Type B pancreatic cell (in vitro differentiated cells): ENCODE data around the gene ADGRB3. TPM values are rescaled to one million over a fixed set of nuclear protein-coding genes. Genes with fewer than 3 reads are reported as not detected.
"Not testable (repeated sequence)": the region's sequence is repeated elsewhere in the genome, so short reads cannot be mapped to it uniquely, and the experiment has no call there.

Experiments
- DNase-seq: peaks from one replicate; pipeline ENCODE4 v3.0.0; 2021; ENCODE audit warnings: mixed read lengths; ENCODE audit not compliant: unreplicated experiment; ENCODE audit errors: extremely low spot score
- H3K27ac Mint-ChIP-seq: 2 replicates; pipeline ENCODE4 v1.8.0; 2021; ENCODE audit warnings: mild to moderate bottlenecking, mixed read lengths
- H3K27me3 Mint-ChIP-seq: 2 replicates; pipeline ENCODE4 v1.8.0; 2021; ENCODE audit warnings: mixed read lengths
- H3K36me3 Mint-ChIP-seq: 2 replicates; pipeline ENCODE4 v1.8.0; 2021; ENCODE audit warnings: mixed read lengths
- H3K4me1 Mint-ChIP-seq: one replicate; pipeline ENCODE4 v1.8.0; 2021; ENCODE audit warnings: mixed read lengths; ENCODE audit not compliant: unreplicated experiment
- H3K4me3 Mint-ChIP-seq: 2 replicates; pipeline ENCODE4 v1.8.0; 2021; ENCODE audit warnings: mild to moderate bottlenecking, mixed read lengths
- H3K9me3 Mint-ChIP-seq: 2 replicates; pipeline ENCODE4 v1.8.0; 2021; ENCODE audit warnings: mixed read lengths
- CTCF ChIP-seq: fragments of 200-600 bp; sonication (generic); conservative IDR thresholded peaks from 2 replicates; pipeline ENCODE4 v1.5.0; 2021; ENCODE audit warnings: antibody characterized with exemption, mild to moderate bottlenecking
- total RNA-seq: library from RNA; stranded (reverse); gene quantifications from 2 replicates; pipeline ENCODE4 v1.2.1, GENCODE V29; 2021; ENCODE audit warnings: low replicate concordance

Gene ADGRB3
- total RNA-seq, 1 donor from 2014 or later, result 2.0 TPM

- Mint-ChIP-seq H3K27me3 (no peaks in the 10 kb centered on the region), H3K9me3 (no peaks in the 10 kb centered on the region), H3K27ac (no peak overlapping the region), H3K4me1 (no peaks in the 10 kb centered on the region), H3K4me3 (no peak overlapping the region), H3K36me3 (no peaks in the 10 kb centered on the region)
- peak; percentile 65 for TF ChIP-seq CTCF
- no peak for DNase-seq
Measured at GRCh38 chr6:68976260-68976659, 341.2 kb downstream of the ADGRB3 start.

GRCh38 chr6:68978411-68978810 lies 343.3 kb downstream of the ADGRB3 start:
- H3K4me3 Mint-ChIP-seq, result no peak overlapping the region
- H3K27ac Mint-ChIP-seq, result no peak overlapping the region
- no peak for TF ChIP-seq CTCF
- H3K36me3 Mint-ChIP-seq, result no peaks in the 10 kb centered on the region
- no peaks in the 10 kb centered on the region for H3K27me3 Mint-ChIP-seq
- no peak for DNase-seq
- no peaks in the 10 kb centered on the region for H3K4me1 Mint-ChIP-seq
- H3K9me3 Mint-ChIP-seq, result no peaks in the 10 kb centered on the region

- H3K27me3 Mint-ChIP-seq, H3K9me3 Mint-ChIP-seq, H3K27ac Mint-ChIP-seq, H3K4me1 Mint-ChIP-seq, H3K36me3 Mint-ChIP-seq, H3K4me3 Mint-ChIP-seq, DNase-seq: not testable (repeated sequence)
Measured at GRCh38 chr6:68981668-68982067, 346.6 kb downstream of the ADGRB3 start.

- Mint-ChIP-seq H3K27ac (no peak overlapping the region), H3K9me3 (no peaks in the 10 kb centered on the region), H3K4me1 (no peaks in the 10 kb centered on the region), H3K4me3 (no peak overlapping the region), H3K36me3 (no peaks in the 10 kb centered on the region), H3K27me3 (no peaks in the 10 kb centered on the region)
- no peak for DNase-seq
- TF ChIP-seq CTCF, result no peak
Measured at GRCh38 chr6:68988698-68989097, 353.6 kb downstream of the ADGRB3 start.

- Mint-ChIP-seq H3K27me3 (no peaks in the 10 kb centered on the region), H3K9me3 (no peaks in the 10 kb centered on the region), H3K36me3 (no peaks in the 10 kb centered on the region)
Measured at GRCh38 chr6:68990317-68990716, 355.2 kb downstream of the ADGRB3 start.

GRCh38 chr6:68993911-68994310 lies 358.8 kb downstream of the ADGRB3 start:
- H3K4me1 Mint-ChIP-seq, result no peaks in the 10 kb centered on the region
- H3K36me3 Mint-ChIP-seq, result no peaks in the 10 kb centered on the region
- TF ChIP-seq CTCF, result no peak
- no peaks in the 10 kb centered on the region for H3K9me3 Mint-ChIP-seq
- H3K27me3 Mint-ChIP-seq, result no peaks in the 10 kb centered on the region
- H3K4me3 Mint-ChIP-seq, result no peak overlapping the region
- H3K27ac Mint-ChIP-seq, result no peak overlapping the region
- no peak for DNase-seq

More at GRCh38 chr6:68990317-68990716, 355.2 kb downstream of the ADGRB3 start:
- Mint-ChIP-seq H3K4me1 (no peaks in the 10 kb centered on the region), H3K27ac (no peak overlapping the region), H3K4me3 (no peak overlapping the region)
- no peak for DNase-seq
- no peak for TF ChIP-seq CTCF
